SW480 (cell line): ENCODE measurements around the gene TEX19.
"Not testable (repeated sequence)": the region's sequence is repeated elsewhere in the genome, so short reads cannot be mapped to it uniquely, and the experiment has no call there.

Source experiments
- DNase-seq: peaks from one replicate; pipeline ENCODE4 v3.0.0-alpha.2; 2016; ENCODE audit warnings: low spot score

The TEX19 gene

GRCh38 chr17:82338858-82339633 lies 20.0 kb upstream of the TEX19 start:
- peak; percentile 89 for DNase-seq

GRCh38 chr17:82339634-82340580 lies 19.1 kb upstream of the TEX19 start:
- DNase-seq = no peak

- DNase-seq = no peak
Measured at GRCh38 chr17:82342361-82343079, 16.5 kb upstream of the TEX19 start.

- DNase-seq = no peak
Measured at GRCh38 chr17:82343560-82343959, 15.5 kb upstream of the TEX19 start.

- no peak for DNase-seq
Measured at GRCh38 chr17:82344175-82344907, 14.7 kb upstream of the TEX19 start.

- no peak for DNase-seq
Measured at GRCh38 chr17:82345151-82345976, 13.7 kb upstream of the TEX19 start.

GRCh38 chr17:82346342-82347300 lies 12.4 kb upstream of the TEX19 start:
- no peak for DNase-seq

GRCh38 chr17:82347994-82348393 lies 11.1 kb upstream of the TEX19 start:
- DNase-seq = not testable (repeated sequence)

GRCh38 chr17:82348434-82348833 lies 10.6 kb upstream of the TEX19 start:
- DNase-seq = no peak

- DNase-seq = no peak
Measured at GRCh38 chr17:82348866-82349265, 10.2 kb upstream of the TEX19 start.

- DNase-seq = no peak
Measured at GRCh38 chr17:82349287-82349701, 9.8 kb upstream of the TEX19 start.

GRCh38 chr17:82350182-82351030 lies 8.6 kb upstream of the TEX19 start:
- DNase-seq = no peak

- DNase-seq = no peak
Measured at GRCh38 chr17:82351254-82351712, 7.8 kb upstream of the TEX19 start.

GRCh38 chr17:82351713-82352488 lies 7.1 kb upstream of the TEX19 start:
- peak; percentile 80 for DNase-seq

GRCh38 chr17:82353484-82353883 lies 5.6 kb upstream of the TEX19 start:
- no peak for DNase-seq

- no peak for DNase-seq
Measured at GRCh38 chr17:82354804-82355308, 4.2 kb upstream of the TEX19 start.

- DNase-seq = peak; percentile 71
Measured at GRCh38 chr17:82355770-82356427, 3.1 kb upstream of the TEX19 start.
